Myometrial cell (primary cell): ENCODE results near the gene MMP24OS. TPM values are rescaled to one million over a fixed set of nuclear protein-coding genes. Genes with fewer than 3 reads are reported as not detected.

Source experiments
- total RNA-seq: library from RNA; depleted of rRNA; stranded (reverse); fragments of >200 nt; gene quantifications from 2 replicates; pipeline ENCODE4 v1.2.3, GENCODE V29; 2015

MMP24OS gene
- total RNA-seq, result 23.4 and 30.7 TPM in 2 replicates

GRCh38 chr20:35277531-35278395 lies at the start of gene MMP24OS:
Gene MMP24OS, minus strand, starts transcription at chr20:35278122. Its CDS starts 193 bp downstream, at chr20:35277929.

DNA sequence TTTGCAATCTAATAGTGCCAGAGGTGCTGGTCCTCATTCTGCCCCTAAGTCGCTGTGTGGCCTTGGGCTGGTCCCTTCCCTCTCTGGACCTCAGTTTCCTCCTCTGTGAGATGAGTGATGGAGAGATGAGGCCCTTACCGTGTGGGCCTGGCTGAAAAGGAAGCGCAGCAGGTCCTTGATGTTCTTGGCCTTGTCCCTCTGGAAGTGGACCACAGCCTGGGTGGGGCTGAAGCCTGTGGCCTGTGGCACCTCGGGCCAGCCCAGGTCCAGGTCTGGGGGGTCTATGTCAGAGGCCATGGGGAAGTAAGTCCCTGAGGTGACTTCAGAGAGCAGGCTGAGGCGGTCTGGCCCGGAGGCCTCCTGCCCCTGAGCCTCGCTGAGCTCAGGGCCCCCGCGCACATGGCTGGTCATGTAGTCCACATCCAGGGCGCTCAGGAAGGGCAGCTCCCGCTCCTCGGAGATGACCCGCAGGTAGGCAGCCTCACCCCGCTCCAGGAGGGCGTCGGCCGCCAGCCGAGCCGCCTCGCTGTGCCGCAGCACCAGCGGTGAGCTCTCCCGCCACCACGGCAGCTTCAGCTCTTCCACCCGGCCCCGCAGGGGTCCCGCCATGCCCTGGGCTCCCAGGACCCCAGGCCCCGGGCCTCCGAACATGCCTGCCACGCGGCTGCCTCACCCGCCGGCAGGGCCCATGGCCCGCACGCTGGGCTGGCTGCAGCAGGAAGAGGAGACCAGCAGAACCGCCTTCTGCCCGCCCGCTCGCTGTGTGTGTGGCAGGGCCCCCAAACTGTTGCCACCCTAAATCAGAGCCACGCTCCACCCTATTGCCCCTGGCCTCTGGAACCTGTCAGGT lies 14.0 kb upstream of the MMP24OS start, which contains the start of gene FAM83C:
Gene FAM83C, minus strand, starts transcription at position 772 of the 850 bp plus-strand sequence. Its CDS starts 121 bp downstream, at position 651.

GRCh38 chr20:35284267-35284991 lies 6.5 kb upstream of the MMP24OS start, which contains the start of gene EIF6:
Gene EIF6, minus strand, starts transcription at chr20:35284772. Its CDS starts 285 bp downstream, at chr20:35284487.

Other genes with a start within 250 kb of the MMP24OS start
- gene TRPC4AP, start 185.3 kb downstream of the MMP24OS start, total RNA-seq, result 77.6 and 88.8 TPM in 2 replicates
- gene EDEM2, start 130.8 kb downstream of the MMP24OS start, total RNA-seq, result 35.5 and 40.4 TPM in 2 replicates
- gene PROCR, start 106.0 kb downstream of the MMP24OS start, total RNA-seq, result 79.9 and 89.7 TPM in 2 replicates
- gene MMP24, start 51.4 kb downstream of the MMP24OS start, total RNA-seq, result 0.53 and 0.86 TPM in 2 replicates
- gene EIF6, start 6.7 kb upstream of the MMP24OS start, total RNA-seq, result 222 and 261 TPM in 2 replicates
- gene FAM83C, start 14.3 kb upstream of the MMP24OS start, total RNA-seq, result not detected in 2 replicates
- 27.1 and 31.4 TPM in 2 replicates for gene UQCC1, start 133.9 kb upstream of the MMP24OS start, total RNA-seq
- 13.8 and 14.0 TPM in 2 replicates for gene GDF5, start 160.1 kb upstream of the MMP24OS start, total RNA-seq
- 28.0 and 28.2 TPM in 2 replicates for gene CEP250, start 177.5 kb upstream of the MMP24OS start, total RNA-seq